K562 (cell line): ENCODE measurements around the gene PPM1E. TPM values are rescaled to one million over a fixed set of nuclear protein-coding genes. Genes with fewer than 3 reads are reported as not detected.

Experiments used
- ATAC-seq: fragments of 200-7000 bp; cut with Tn5 transposase; 3 replicates; pipeline ENCODE4 v1.9.1; 2020; ENCODE audit warnings: moderate library complexity
- BruUV-seq: library from RNA; stranded (reverse); fragments of 400-500 nt; replicated peaks from 2 replicates; lab custom pipeline; 2021; lab: Mats Ljungman, UMichigan
- CTCF ChIA-PET: fragments of 300-600 bp; formaldehyde crosslinking; extraction: SDS; loops from one replicate; lab custom pipeline; 2021; ENCODE audit warnings: low intra/inter-chr PET ratio; lab: Yijun Ruan, JAX
- POLR2A ChIA-PET: fragments of 300-600, 350-650 bp; sonication (Branson Sonifier 250); formaldehyde crosslinking; extraction: SDS; loops from one replicate; lab custom pipeline; 2021; ENCODE audit warnings: antibody characterized with exemption, inconsistent platforms; lab: Yijun Ruan, JAX
- DNase-seq, 4 experiments: peaks; one replicate each; pipeline versions ENCODE4 v3.0.0 to v3.0.0-alpha.2; 2011 to 2018; ENCODE audit warnings: low spot score in 3 of 4, mixed read lengths in 3 of 4; ENCODE audit errors: extremely low read depth in 1 of 4
- FAIRE-seq: peaks from 2 replicates; lab custom pipeline; 2011; peaks lifted over from hg19 to GRCh38; lab: Jason Lieb, UNC
- H2AFZ ChIP-seq: 2 replicates; pipeline ENCODE4 v1.6.0; 2011; ENCODE audit warnings: low read depth, low read length, control low read depth, inconsistent platforms
- H3K27ac ChIP-seq: fragments of 200-600 bp; 3 replicates; pipeline ENCODE4 v1.8.0; 2011; ENCODE audit warnings: low read depth, mild to moderate bottlenecking, control low read depth, inconsistent platforms, low read length, moderate library complexity, mixed read lengths; ENCODE audit errors: extremely low read depth
- H3K27me3 ChIP-seq, 2 experiments: fragments of 300-600 bp in 1 of 2; 2 replicates in 1 of 2; 3 replicates in 1 of 2; pipeline versions ENCODE4 v1.6.0 to v1.8.0; 2011; ENCODE audit warnings: inconsistent platforms in 2 of 2, low read length in 2 of 2, mild to moderate bottlenecking in 1 of 2, mixed read lengths in 1 of 2, moderate library complexity in 1 of 2; ENCODE audit not compliant: control insufficient read depth in 2 of 2, insufficient read depth in 2 of 2
- H3K36me3 ChIP-seq: fragments of 300-600 bp; 3 replicates; pipeline ENCODE4 v1.8.0; 2011; ENCODE audit warnings: mild to moderate bottlenecking, low read length, inconsistent platforms; ENCODE audit not compliant: control insufficient read depth, insufficient read depth
- H3K4me1 ChIP-seq, 2 experiments: fragments of 200-600 bp in 1 of 2; replicated peaks in 1 of 2; 2 replicates in 1 of 2; 3 replicates in 1 of 2; pipeline versions ENCODE4 v1.5.1 to v1.8.0; 2011; ENCODE audit warnings: inconsistent platforms in 2 of 2, low read length in 2 of 2, mild to moderate bottlenecking in 1 of 2, mixed read lengths in 1 of 2, moderate library complexity in 1 of 2; ENCODE audit not compliant: control insufficient read depth in 2 of 2, insufficient read depth in 2 of 2
- H3K4me2 ChIP-seq: 2 replicates; pipeline ENCODE4 v1.6.1; 2011; ENCODE audit warnings: low read length, control low read depth, inconsistent platforms, mixed read lengths; ENCODE audit not compliant: insufficient read depth
- H3K4me3 ChIP-seq: fragments of 200-600 bp; sonication (generic), shearing (Covaris generic); 2 replicates; pipeline ENCODE4 v1.5.1; 2016; ENCODE audit warnings: control low read depth, inconsistent platforms
- H3K79me2 ChIP-seq: fragments of 200-600 bp; 3 replicates; pipeline ENCODE4 v1.8.0; 2011; ENCODE audit warnings: low read length, inconsistent platforms; ENCODE audit not compliant: control insufficient read depth, insufficient read depth
- H3K9ac ChIP-seq, 2 experiments: 2 replicates each; pipeline versions ENCODE4 v1.6.0 to v1.6.1; 2011; ENCODE audit warnings: low read depth in 2 of 2, low read length in 2 of 2, control low read depth in 1 of 2, inconsistent platforms in 1 of 2, mild to moderate bottlenecking in 1 of 2, mixed read lengths in 1 of 2; ENCODE audit not compliant: insufficient read depth in 1 of 2
- H3K9me1 ChIP-seq: one replicate; pipeline ENCODE4 v1.6.0; 2011; ENCODE audit warnings: inconsistent platforms, mild to moderate bottlenecking, low read length, moderate library complexity; ENCODE audit not compliant: control insufficient read depth, insufficient read depth
- H3K9me3 ChIP-seq: replicated peaks from 2 replicates; pipeline ENCODE4 v1.5.1; 2011; ENCODE audit warnings: low read depth, low read length, inconsistent platforms; ENCODE audit not compliant: control insufficient read depth, insufficient read depth
- H4K20me1 ChIP-seq: replicated peaks from 2 replicates; pipeline ENCODE4 v1.6.1; 2011; ENCODE audit warnings: low read length, inconsistent platforms, mixed read lengths; ENCODE audit not compliant: control insufficient read depth, insufficient read depth
- DNMT1 ChIP-seq: fragments of 450-650 bp; IDR thresholded peaks from 2 replicates; pipeline ENCODE4 v1.6.1; 2016; ENCODE audit warnings: antibody characterized with exemption, mild to moderate bottlenecking
- FIP1L1 ChIP-seq: fragments of 200-400 bp; formaldehyde crosslinking; IDR thresholded peaks from 2 replicates; pipeline ENCODE4 v1.6.1; 2018; ENCODE audit warnings: mild to moderate bottlenecking, low read depth, low read length; ENCODE audit not compliant: poor library complexity, severe bottlenecking
- HOXB6 ChIP-seq: fragments of 250-450 bp; sonication (Bioruptor Pico); IDR thresholded peaks from 2 replicates; pipeline ENCODE4 v1.5.1; 2022; ENCODE audit warnings: mild to moderate bottlenecking, borderline replicate concordance
- MECOM ChIP-seq: fragments of 250-450 bp; sonication (Bioruptor Pico); IDR thresholded peaks from 2 replicates; pipeline ENCODE4 v1.8.0; 2022; ENCODE audit warnings: inconsistent platforms
- PTRF ChIP-seq: fragments of 450-650 bp; IDR thresholded peaks from 2 replicates; pipeline ENCODE4 v1.6.1; 2016; ENCODE audit warnings: mild to moderate bottlenecking, missing genetic modification characterization, missing compliant biosample characterization
- RBBP5 ChIP-seq: fragments of 200-600 bp; sonication (generic); IDR thresholded peaks from 2 replicates; pipeline ENCODE4 v1.6.1; 2012; ENCODE audit warnings: borderline replicate concordance, mild to moderate bottlenecking, low read length, control low read depth, inconsistent platforms; ENCODE audit not compliant: insufficient read depth, poor library complexity, severe bottlenecking
- RFX5 ChIP-seq: IDR thresholded peaks from 2 replicates; pipeline ENCODE4 v1.6.1; 2011; ENCODE audit warnings: low read depth, mild to moderate bottlenecking, improper control_type of control experiment, low read length
- SMARCB1 ChIP-seq: IDR thresholded peaks from 2 replicates; pipeline ENCODE4 v1.6.1; 2011; ENCODE audit warnings: improper control_type of control experiment, low read depth; ENCODE audit not compliant: insufficient read length
- TCFL5 ChIP-seq: fragments of 250-450 bp; sonication (Bioruptor Pico); conservative IDR thresholded peaks from 2 replicates; pipeline ENCODE4 v1.6.1; 2021; ENCODE audit warnings: mild to moderate bottlenecking, moderate library complexity, matching md5 sums
- THAP12 ChIP-seq: fragments of 250-450 bp; sonication (Bioruptor Pico); IDR thresholded peaks from 2 replicates; pipeline ENCODE4 v1.9.0; 2021; ENCODE audit warnings: mild to moderate bottlenecking, inconsistent platforms
- ZNF124 ChIP-seq: sonication (generic); formaldehyde crosslinking; IDR thresholded peaks from 2 replicates; pipeline ENCODE4 v1.8.1; 2022; ENCODE audit warnings: missing genetic modification reagents
- ZNF232 ChIP-seq: sonication (generic); formaldehyde crosslinking; IDR thresholded peaks from 2 replicates; pipeline ENCODE4 v1.8.0; 2022; ENCODE audit warnings: mild to moderate bottlenecking, missing genetic modification reagents
- WGBS: fragments of 100-300 bp; shearing (Covaris generic); methylation state at CpG from one replicate; pipeline ENCODE4 v1.1.6; 2016; ENCODE audit warnings: low coverage, mixed read lengths; ENCODE audit not compliant: insufficient coverage; ENCODE audit errors: missing lambda C conversion rate; 5-methylcytosine and 5-hydroxymethylcytosine counted together
- in situ Hi-C: fragments of 300-500 bp; cut with MboI; formaldehyde crosslinking; loops from 4 replicates; pipeline ENCODE4 v1.15.0; 2018; ENCODE audit warnings: inconsistent platforms, mixed read lengths
- intact Hi-C: fragments of 100-400 bp; cut with micrococcal nuclease; formaldehyde crosslinking; loops from 2 replicates; pipeline ENCODE4 v1.14.2; 2022
- polyA plus RNA-seq, 8 experiments: library from polyadenylated mRNA; depleted of rRNA in 4 of 8; stranded (reverse) in 5 of 8; unstranded in 3 of 8; fragments of >200 nt; fragmentation: Nextera tagmentation in 2 of 8; fragmentation: Illumina TruSeq in 1 of 8; extraction: Ambion mirVana in 2 of 8; extraction: Trizol in 1 of 8; gene quantifications; 2 replicates each; pipeline versions ENCODE4 v1.2.1 to v1.2.3, GENCODE V29; 2011 to 2014; ENCODE audit warnings: inconsistent platforms in 1 of 8, missing spikeins in 1 of 8
- total RNA-seq, 7 experiments: library from RNA; depleted of rRNA in 6 of 7; stranded (reverse); fragments of >200 nt in 6 of 7; fragmentation: Illumina TruSeq in 2 of 7; extraction: Trizol in 2 of 7; gene quantifications; 2 replicates each; pipeline versions ENCODE4 v1.2.1 to v1.2.3, GENCODE V29; 2011 to 2021; ENCODE audit warnings: low replicate concordance in 1 of 7
- TF ChIP-seq, protein P1 (sequence below): fragments of 250-450 bp; sonication (Bioruptor Pico); IDR thresholded peaks from 2 replicates; pipeline ENCODE4 v1.4.0; 2020; ENCODE audit warnings: mild to moderate bottlenecking
- TF ChIP-seq, protein P2 (sequence below), 2 experiments: fragments of 450-650 bp in 1 of 2; IDR thresholded peaks; 2 replicates each; pipeline ENCODE4 v1.6.1; 2011 to 2017; ENCODE audit warnings: low read depth in 2 of 2, antibody characterized with exemption in 1 of 2, borderline replicate concordance in 1 of 2, low read length in 1 of 2, mild to moderate bottlenecking in 1 of 2, mixed read lengths in 1 of 2; ENCODE audit not compliant: control insufficient read depth in 1 of 2

The PPM1E gene
- total and polyA plus RNA-seq, 9 of the 15 experiments (the other 6 are each of a cell fraction or from before 2014, with no cell fraction given) = 1.0 to 5.7 (median 4.7) TPM

GRCh38 chr17:58889928-58890327 lies 134.3 kb downstream of the PPM1E start:
- 48% methylated on average over 3 of the region's 3 CpGs for WGBS
- no TSS peak for BruUV-seq
- Histone ChIP-seq H2AFZ (no peak overlapping the region), H3K4me1 (no peaks in the 10 kb centered on the region), H3K79me2 (no peaks in the 10 kb centered on the region), H3K4me2 (no peak overlapping the region), H3K9ac (no peak overlapping the region), H3K36me3 (no peaks in the 10 kb centered on the region), H3K27ac (no peak overlapping the region), H3K4me3 (no peak overlapping the region), H3K27me3 (no peaks in the 10 kb centered on the region), H3K9me3 (peaks cover 2% of the 10 kb centered on the region; the same call in 1 of the 2 replicates), H3K9me1 (no peaks in the 10 kb centered on the region), H4K20me1 (no peaks in the 10 kb centered on the region)
- POLR2A ChIA-PET = interaction anchor here (0.8 kb wide), 1 partner anchor 9 kb away, joined by 3 read pairs; no protein-coding TSS in a partner anchor
- CTCF ChIA-PET = no interaction called here
- FAIRE-seq = no peak
- intact Hi-C loops = no loop called here
- TF ChIP-seq, protein P1, sequence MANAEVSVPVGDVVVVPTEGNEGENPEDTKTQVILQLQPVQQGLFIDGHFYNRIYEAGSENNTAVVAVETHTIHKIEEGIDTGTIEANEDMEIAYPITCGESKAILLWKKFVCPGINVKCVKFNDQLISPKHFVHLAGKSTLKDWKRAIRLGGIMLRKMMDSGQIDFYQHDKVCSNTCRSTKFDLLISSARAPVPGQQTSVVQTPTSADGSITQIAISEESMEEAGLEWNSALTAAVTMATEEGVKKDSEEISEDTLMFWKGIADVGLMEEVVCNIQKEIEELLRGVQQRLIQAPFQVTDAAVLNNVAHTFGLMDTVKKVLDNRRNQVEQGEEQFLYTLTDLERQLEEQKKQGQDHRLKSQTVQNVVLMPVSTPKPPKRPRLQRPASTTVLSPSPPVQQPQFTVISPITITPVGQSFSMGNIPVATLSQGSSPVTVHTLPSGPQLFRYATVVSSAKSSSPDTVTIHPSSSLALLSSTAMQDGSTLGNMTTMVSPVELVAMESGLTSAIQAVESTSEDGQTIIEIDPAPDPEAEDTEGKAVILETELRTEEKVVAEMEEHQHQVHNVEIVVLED (CRISPR knock-in tag) = no peak
- TF ChIP-seq, protein P2, sequence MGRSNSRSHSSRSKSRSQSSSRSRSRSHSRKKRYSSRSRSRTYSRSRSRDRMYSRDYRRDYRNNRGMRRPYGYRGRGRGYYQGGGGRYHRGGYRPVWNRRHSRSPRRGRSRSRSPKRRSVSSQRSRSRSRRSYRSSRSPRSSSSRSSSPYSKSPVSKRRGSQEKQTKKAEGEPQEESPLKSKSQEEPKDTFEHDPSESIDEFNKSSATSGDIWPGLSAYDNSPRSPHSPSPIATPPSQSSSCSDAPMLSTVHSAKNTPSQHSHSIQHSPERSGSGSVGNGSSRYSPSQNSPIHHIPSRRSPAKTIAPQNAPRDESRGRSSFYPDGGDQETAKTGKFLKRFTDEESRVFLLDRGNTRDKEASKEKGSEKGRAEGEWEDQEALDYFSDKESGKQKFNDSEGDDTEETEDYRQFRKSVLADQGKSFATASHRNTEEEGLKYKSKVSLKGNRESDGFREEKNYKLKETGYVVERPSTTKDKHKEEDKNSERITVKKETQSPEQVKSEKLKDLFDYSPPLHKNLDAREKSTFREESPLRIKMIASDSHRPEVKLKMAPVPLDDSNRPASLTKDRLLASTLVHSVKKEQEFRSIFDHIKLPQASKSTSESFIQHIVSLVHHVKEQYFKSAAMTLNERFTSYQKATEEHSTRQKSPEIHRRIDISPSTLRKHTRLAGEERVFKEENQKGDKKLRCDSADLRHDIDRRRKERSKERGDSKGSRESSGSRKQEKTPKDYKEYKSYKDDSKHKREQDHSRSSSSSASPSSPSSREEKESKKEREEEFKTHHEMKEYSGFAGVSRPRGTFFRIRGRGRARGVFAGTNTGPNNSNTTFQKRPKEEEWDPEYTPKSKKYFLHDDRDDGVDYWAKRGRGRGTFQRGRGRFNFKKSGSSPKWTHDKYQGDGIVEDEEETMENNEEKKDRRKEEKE (IDR thresholded peaks at IDR 0.05; ENCODE audit: borderline replicate concordance in 1 of 2, control insufficient read depth in 1 of 2, low read depth in 2 of 2, low read length in 1 of 2) = no peak
- TF ChIP-seq THAP12 (CRISPR knock-in tag) (no peak), PTRF (no peak), ZNF124 (CRISPR knock-in tag) (no peak), MECOM (CRISPR knock-in tag) (no peak), FIP1L1 (no peak), RFX5 (no peak), DNMT1 (no peak), HOXB6 (no peak), TCFL5 (no peak), RBBP5 (no peak), ZNF232 (CRISPR knock-in tag) (no peak), SMARCB1 (no peak)
- in situ Hi-C loops = no loop called here
- no peak for ATAC-seq
- no peak for DNase-seq
